Psoas muscle (tissue), 8 donors: ENCODE results near the gene CEP85L. TPM values are rescaled to one million over a fixed set of nuclear protein-coding genes. Genes with fewer than 3 reads are reported as not detected.

ENCODE experiments used
- ATAC-seq, 4 donors: fragments of 200-7000 bp; cut with Tn5 transposase; one replicate each; pipeline ENCODE4 v1.9.1; 2020; ENCODE audit warnings: moderate library complexity in 3 of 4, mild to moderate bottlenecking in 2 of 4
- DNase-seq, 2 donors: peaks; one replicate each; pipeline ENCODE4 v3.0.0-alpha.2; 2020
- H3K27ac ChIP-seq: fragments of 200-600 bp; one replicate; pipeline ENCODE4 v1.8.0; 2022
- H3K27me3 ChIP-seq, 3 donors: fragments of 200-600 bp in 1 of 3; one replicate each; pipeline versions ENCODE4 v1.6.1 to v1.8.0; 2013 to 2022; ENCODE audit warnings: low read length in 2 of 3, mild to moderate bottlenecking in 2 of 3, moderate library complexity in 1 of 3; ENCODE audit not compliant: insufficient read depth in 3 of 3
- H3K36me3 ChIP-seq, 2 donors: fragments of 200-600 bp in 1 of 2; one replicate each; pipeline versions ENCODE4 v1.6.1 to v1.8.0; 2013 to 2022; ENCODE audit warnings: low read depth in 1 of 2, mild to moderate bottlenecking in 1 of 2, moderate library complexity in 1 of 2; ENCODE audit not compliant: insufficient read depth in 1 of 2
- H3K4me1 ChIP-seq: fragments of 200-600 bp; one replicate; pipeline ENCODE4 v1.8.0; 2022
- H3K4me3 ChIP-seq: fragments of 200-600 bp; one replicate; pipeline ENCODE4 v1.8.0; 2022; ENCODE audit warnings: mild to moderate bottlenecking
- H3K9me3 ChIP-seq: fragments of 200-600 bp; one replicate; pipeline ENCODE4 v1.8.0; 2022
- intact Hi-C, 2 donors: fragments of 100-400 bp; cut with DNase I; formaldehyde crosslinking; loops; one replicate each; pipeline versions ENCODE4 v1.11.0 to v1.14.2; 2022
- polyA plus RNA-seq, 3 donors: library from polyadenylated mRNA; stranded (reverse); fragments of 200-250 nt; gene quantifications; one replicate each; pipeline ENCODE4 v1.2.3, GENCODE V29; 2013
- total RNA-seq, 4 donors: library from RNA; stranded (reverse); fragmentation: NEBNext Ultra II Directional in 2 of 4; extraction: Animal tissue kit (Norgen Biotek cat#: 25700) in 2 of 4; gene quantifications; one replicate each; pipeline versions ENCODE4 v1.2.1 to v1.2.4, GENCODE V29; 2021 to 2023
- TF ChIP-seq, protein P1 (sequence below): fragments of 200-600 bp; IDR thresholded peaks from one replicate; pipeline ENCODE4 v1.8.0; 2022; ENCODE audit warnings: antibody characterized with exemption
- donor health status: healthy with polysubstance abuse.
- donor health status: DM: no; HTN: no; CAD: no; lungs with moderate emphysema.
- donor health status: Bipolar disorder and iron deficiency.
- donor health status: healthy.
- donor health status: DM: yes; HTN: yes; CAD: no.
- donor health status: DM: no; HTN: no; CAD: no.
- donor health status: DM: no; HTN: no; CAD: no.
- donor health status: DM: yes; HTN: yes; CAD: no.

CEP85L gene
- total and polyA plus RNA-seq, 7 donors: 2.3 to 25.1 (median 18.9) TPM

DNA sequence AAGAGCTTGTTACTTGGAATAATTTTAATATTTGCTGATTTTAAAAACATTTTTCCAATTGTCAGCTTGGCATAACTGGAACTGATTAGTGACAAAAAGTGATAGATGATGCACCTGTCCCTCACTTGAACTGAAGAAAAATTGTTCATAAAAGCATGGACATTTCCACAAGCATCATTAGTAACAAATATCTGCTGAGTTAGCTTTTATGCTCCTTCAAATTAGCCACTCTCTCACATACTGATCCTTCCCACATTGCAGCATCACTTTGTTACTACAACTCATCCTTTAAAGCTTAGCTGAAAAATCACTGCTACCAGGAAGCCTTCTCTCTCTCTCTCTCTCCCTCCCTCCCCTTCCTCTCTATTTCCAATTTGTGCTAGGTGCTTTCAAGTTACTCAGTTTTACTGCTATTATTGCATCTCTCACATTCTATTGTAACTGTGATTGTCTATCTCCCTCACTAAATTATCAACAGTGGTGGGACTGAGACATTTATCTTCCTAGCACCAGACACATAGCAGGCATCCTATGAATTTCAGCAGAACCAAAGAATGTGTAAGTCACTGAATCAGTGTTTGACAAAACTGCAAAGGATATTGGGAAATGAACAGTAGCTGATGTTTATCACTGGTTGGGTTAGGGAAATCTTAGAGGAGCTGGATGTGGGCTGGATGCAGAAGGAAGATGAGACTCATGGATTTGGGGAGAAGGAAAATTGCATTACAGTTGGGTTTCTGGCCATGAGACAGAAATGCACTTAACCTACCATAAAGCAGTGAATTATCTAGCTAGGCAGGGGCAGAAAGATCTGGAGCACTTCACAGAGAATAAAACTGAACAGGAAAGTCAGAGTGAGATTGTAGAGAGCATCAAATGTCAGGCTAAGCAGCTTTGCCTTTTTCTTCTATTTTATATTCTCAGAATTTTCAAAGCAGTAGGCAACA is 231.7 kb downstream of the CEP85L start:
- TF ChIP-seq, protein P1, sequence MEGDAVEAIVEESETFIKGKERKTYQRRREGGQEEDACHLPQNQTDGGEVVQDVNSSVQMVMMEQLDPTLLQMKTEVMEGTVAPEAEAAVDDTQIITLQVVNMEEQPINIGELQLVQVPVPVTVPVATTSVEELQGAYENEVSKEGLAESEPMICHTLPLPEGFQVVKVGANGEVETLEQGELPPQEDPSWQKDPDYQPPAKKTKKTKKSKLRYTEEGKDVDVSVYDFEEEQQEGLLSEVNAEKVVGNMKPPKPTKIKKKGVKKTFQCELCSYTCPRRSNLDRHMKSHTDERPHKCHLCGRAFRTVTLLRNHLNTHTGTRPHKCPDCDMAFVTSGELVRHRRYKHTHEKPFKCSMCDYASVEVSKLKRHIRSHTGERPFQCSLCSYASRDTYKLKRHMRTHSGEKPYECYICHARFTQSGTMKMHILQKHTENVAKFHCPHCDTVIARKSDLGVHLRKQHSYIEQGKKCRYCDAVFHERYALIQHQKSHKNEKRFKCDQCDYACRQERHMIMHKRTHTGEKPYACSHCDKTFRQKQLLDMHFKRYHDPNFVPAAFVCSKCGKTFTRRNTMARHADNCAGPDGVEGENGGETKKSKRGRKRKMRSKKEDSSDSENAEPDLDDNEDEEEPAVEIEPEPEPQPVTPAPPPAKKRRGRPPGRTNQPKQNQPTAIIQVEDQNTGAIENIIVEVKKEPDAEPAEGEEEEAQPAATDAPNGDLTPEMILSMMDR: no peak
- H3K4me1 ChIP-seq: no peaks in the 10 kb centered on the region
- no peaks in the 10 kb centered on the region for H3K27me3 ChIP-seq
- no peak overlapping the region for H3K27ac ChIP-seq
- ATAC-seq (no peak), DNase-seq (no peak)
- H3K4me3 ChIP-seq: no peak overlapping the region
- intact Hi-C loops: no loop called here
- H3K9me3 ChIP-seq: no peaks in the 10 kb centered on the region
- H3K36me3 ChIP-seq: no peaks in the 10 kb centered on the region

Other genes starting within 250 kb of the CEP85L start
- gene PLN, start 103.3 kb downstream of the CEP85L start, total RNA-seq: 100 to 1,000 TPM; 158 to 239 (median 211) TPM
- gene PLN, start 103.3 kb downstream of the CEP85L start, polyA plus RNA-seq: 100 to 1,000 TPM in 2 of 3 donors, 10 to 100 TPM in 1; 72.7 to 214 (median 115) TPM
- gene ASF1A, start 242.6 kb upstream of the CEP85L start, total RNA-seq: 10 to 100 TPM in 3 of 4 donors, 1 to 10 TPM in 1; 6.8 to 15.4 (median 12.1) TPM
- 10 to 100 TPM in 1 of 3 donors, 1 to 10 TPM in 2; 5.3 to 22.1 (median 6.0) TPM for gene ASF1A, start 242.6 kb upstream of the CEP85L start, polyA plus RNA-seq